Measurements from ENCODE around the gene N4BP2L1.

- TF ChIP-seq, protein P1, sequence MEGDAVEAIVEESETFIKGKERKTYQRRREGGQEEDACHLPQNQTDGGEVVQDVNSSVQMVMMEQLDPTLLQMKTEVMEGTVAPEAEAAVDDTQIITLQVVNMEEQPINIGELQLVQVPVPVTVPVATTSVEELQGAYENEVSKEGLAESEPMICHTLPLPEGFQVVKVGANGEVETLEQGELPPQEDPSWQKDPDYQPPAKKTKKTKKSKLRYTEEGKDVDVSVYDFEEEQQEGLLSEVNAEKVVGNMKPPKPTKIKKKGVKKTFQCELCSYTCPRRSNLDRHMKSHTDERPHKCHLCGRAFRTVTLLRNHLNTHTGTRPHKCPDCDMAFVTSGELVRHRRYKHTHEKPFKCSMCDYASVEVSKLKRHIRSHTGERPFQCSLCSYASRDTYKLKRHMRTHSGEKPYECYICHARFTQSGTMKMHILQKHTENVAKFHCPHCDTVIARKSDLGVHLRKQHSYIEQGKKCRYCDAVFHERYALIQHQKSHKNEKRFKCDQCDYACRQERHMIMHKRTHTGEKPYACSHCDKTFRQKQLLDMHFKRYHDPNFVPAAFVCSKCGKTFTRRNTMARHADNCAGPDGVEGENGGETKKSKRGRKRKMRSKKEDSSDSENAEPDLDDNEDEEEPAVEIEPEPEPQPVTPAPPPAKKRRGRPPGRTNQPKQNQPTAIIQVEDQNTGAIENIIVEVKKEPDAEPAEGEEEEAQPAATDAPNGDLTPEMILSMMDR (IDR thresholded peaks at IDR 0.05; ENCODE audit: low read depth, low read length, missing input control), result no peak
- TF ChIP-seq, protein P2, sequence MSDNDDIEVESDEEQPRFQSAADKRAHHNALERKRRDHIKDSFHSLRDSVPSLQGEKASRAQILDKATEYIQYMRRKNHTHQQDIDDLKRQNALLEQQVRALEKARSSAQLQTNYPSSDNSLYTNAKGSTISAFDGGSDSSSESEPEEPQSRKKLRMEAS (IDR thresholded peaks at IDR 0.05), result no peak
- TF ChIP-seq REST (IDR thresholded peaks at IDR 0.05) (no peak), TAF1 (conservative IDR thresholded peaks at IDR 0.05) (no peak), RAD21 (IDR thresholded peaks at IDR 0.05) (no peak), GABPA (IDR thresholded peaks at IDR 0.05 in 1 of 2, conservative IDR thresholded peaks at IDR 0.05 in 1 of 2) (no peak), YY1 (IDR thresholded peaks at IDR 0.05) (no peak), HNF4G (IDR thresholded peaks at IDR 0.05) (no peak), SP1 (IDR thresholded peaks at IDR 0.05) (no peak)
- TF ChIP-seq, protein P3, sequence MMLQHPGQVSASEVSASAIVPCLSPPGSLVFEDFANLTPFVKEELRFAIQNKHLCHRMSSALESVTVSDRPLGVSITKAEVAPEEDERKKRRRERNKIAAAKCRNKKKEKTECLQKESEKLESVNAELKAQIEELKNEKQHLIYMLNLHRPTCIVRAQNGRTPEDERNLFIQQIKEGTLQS (IDR thresholded peaks at IDR 0.05), result no peak
These were observed 48.2 kb upstream of the N4BP2L1 start for GRCh38 chr13:32476021-32476731.
